PFSK-1 (cell line): ENCODE data around the gene CNTNAP5.

Source experiments
- FOXP2 ChIP-seq: optimal IDR thresholded peaks from 2 replicates; pipeline ENCODE3; 2011; ENCODE audit warnings: borderline replicate concordance, control low read depth, inconsistent platforms; ENCODE audit not compliant: insufficient read depth; ENCODE audit errors: extremely low read length, extremely low read depth
- POLR2AphosphoS5 ChIP-seq: IDR thresholded peaks from 2 replicates; pipeline ENCODE4 v1.6.1; 2012; ENCODE audit warnings: low read depth, mild to moderate bottlenecking, control low read depth, low read length, moderate library complexity
- REST ChIP-seq, 2 experiments: IDR thresholded peaks; 2 replicates each; pipeline versions ENCODE4 v1.6.1 to v1.8.0; 2011 to 2012; ENCODE audit warnings: low read depth in 2 of 2, low read length in 2 of 2, control low read depth in 1 of 2, inconsistent platforms in 1 of 2, mild to moderate bottlenecking in 1 of 2, moderate library complexity in 1 of 2; ENCODE audit not compliant: insufficient read depth in 1 of 2
- SIN3A ChIP-seq: IDR thresholded peaks from 2 replicates; pipeline ENCODE4 v1.6.1; 2012; ENCODE audit warnings: mild to moderate bottlenecking, low read length, moderate library complexity, borderline replicate concordance; ENCODE audit not compliant: insufficient read depth
- TAF1 ChIP-seq: IDR thresholded peaks from 2 replicates; pipeline ENCODE4 v1.6.1; 2012; ENCODE audit warnings: low read length, control low read depth, borderline replicate concordance; ENCODE audit not compliant: insufficient read depth

CNTNAP5 gene

GRCh38 chr2:124832521-124832920 is 807.4 kb downstream of the CNTNAP5 start:
- TF ChIP-seq SIN3A (no peak), TAF1 (no peak), POLR2AphosphoS5 (no peak), REST (IDR thresholded peaks at IDR 0.05; ENCODE audit: insufficient read depth in 1 of 2, low read depth in 2 of 2, low read length in 2 of 2) (no peak), FOXP2 (no peak)

GRCh38 chr2:124834331-124834730 is 809.2 kb downstream of the CNTNAP5 start:
- no peak for TF ChIP-seq POLR2AphosphoS5
- TF ChIP-seq REST (IDR thresholded peaks at IDR 0.05; ENCODE audit: insufficient read depth in 1 of 2, low read depth in 2 of 2, low read length in 2 of 2), result no peak
- no peak for TF ChIP-seq SIN3A
- no peak for TF ChIP-seq FOXP2
- TF ChIP-seq TAF1, result no peak

- TF ChIP-seq SIN3A (no peak), FOXP2 (no peak), REST (IDR thresholded peaks at IDR 0.05; ENCODE audit: insufficient read depth in 1 of 2, low read depth in 2 of 2, low read length in 2 of 2) (no peak), TAF1 (no peak)
Measured at GRCh38 chr2:124835331-124835730, 810.2 kb downstream of the CNTNAP5 start.

- no peak for TF ChIP-seq SIN3A
- no peak for TF ChIP-seq REST (IDR thresholded peaks at IDR 0.05; ENCODE audit: insufficient read depth in 1 of 2, low read depth in 2 of 2, low read length in 2 of 2)
- TF ChIP-seq POLR2AphosphoS5, result no peak
- TF ChIP-seq FOXP2, result no peak
- no peak for TF ChIP-seq TAF1
Measured at GRCh38 chr2:124836416-124836815, 811.3 kb downstream of the CNTNAP5 start.

- TF ChIP-seq REST (IDR thresholded peaks at IDR 0.05; ENCODE audit: insufficient read depth in 1 of 2, low read depth in 2 of 2, low read length in 2 of 2), result no peak
- TF ChIP-seq TAF1, result no peak
- TF ChIP-seq POLR2AphosphoS5, result no peak
- TF ChIP-seq SIN3A, result no peak
- TF ChIP-seq FOXP2, result no peak
Measured at GRCh38 chr2:124837496-124837895, 812.4 kb downstream of the CNTNAP5 start.
